GM18519 (cell line): Measurements from ENCODE around the gene NUDT8.

Experiments
- ATAC-seq: cut with Tn5 transposase; IDR thresholded peaks from one replicate; pipeline ENCODE4 v1.9.1; 2021; ENCODE audit warnings: mild to moderate bottlenecking, moderate library complexity; ENCODE audit not compliant: unreplicated experiment, low FRiP score

Gene NUDT8

DNA sequence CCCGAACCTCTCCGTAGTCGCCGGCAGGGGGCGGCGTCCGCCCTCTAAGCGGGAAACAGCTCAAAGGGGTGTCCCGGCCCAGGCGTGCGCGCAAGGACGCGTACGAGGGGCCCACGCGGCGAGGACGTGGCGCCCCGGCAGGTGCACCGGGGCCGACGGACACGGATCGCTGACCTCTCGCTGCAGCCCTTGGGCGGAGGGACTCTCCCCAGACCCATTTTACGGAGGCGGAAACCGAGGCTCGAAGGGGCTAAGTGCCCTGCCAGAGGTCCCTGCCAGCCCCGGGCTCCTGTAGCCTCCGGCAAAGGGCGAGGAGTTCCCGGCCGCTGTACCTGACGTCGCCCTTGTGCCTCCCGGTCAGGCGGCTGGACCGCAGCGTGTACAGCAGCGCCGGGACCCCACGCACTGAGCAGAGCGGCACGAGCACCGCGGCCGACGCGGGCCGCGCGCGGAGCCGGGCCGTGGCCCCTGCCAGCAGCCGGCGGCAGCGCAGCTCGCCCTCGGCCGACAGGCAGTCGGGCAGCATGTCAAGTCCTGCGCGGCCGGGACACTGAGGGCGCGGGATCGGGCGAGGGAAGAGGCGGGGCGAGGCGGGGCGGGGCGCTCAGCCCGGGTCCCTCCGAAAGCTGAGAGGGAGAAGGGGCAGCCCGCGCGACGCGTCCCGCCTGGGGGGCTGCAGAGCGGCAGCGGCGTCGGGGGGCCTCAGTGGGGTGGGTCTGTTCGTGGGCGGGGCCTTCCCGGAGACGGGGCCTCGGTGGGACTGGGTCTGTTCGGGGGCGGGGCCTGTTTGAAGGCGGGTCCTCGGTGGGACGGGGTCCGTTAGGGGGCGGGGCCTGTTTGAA, at the start of gene NUDT8:
NUDT8 (minus strand) TSS at position 552 of the 842 bp plus-strand sequence; CDS start at position 526, 26 bp downstream.
- peak; percentile 38 for ATAC-seq

DNA sequence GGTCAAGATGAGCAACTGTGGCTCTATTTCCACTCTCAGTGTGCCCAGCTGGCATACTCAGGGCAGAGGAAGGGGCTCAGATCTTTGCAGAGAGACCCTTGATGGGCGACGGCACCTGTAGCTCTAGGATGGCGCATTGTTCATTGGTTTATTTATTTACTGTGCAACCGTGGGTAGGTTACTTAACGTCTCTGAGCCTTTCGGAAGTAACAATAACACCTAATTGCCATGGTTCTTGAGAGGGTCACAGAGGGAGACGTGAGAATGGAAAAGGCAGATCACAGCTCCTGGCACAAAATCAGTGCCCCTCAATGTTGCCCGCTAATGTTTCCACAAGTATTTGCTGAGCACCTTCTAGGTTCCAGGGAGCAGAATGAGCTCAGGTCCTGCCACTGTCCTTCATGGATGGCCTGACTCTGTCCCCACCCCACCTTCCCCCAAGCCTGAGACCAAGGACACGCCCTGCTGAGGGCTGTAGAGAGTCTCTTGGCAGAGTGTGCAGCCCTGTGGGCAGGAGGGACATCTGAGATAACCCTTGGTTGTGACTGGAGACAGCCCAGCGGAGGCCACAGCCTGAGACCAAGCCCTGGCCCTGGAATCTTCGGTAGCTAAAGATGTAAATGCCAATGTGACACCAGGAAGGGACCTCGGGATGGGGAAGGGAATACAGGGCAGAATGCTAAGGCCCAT, 45.5 kb upstream of the NUDT8 start:
- ATAC-seq = no peak

DNA sequence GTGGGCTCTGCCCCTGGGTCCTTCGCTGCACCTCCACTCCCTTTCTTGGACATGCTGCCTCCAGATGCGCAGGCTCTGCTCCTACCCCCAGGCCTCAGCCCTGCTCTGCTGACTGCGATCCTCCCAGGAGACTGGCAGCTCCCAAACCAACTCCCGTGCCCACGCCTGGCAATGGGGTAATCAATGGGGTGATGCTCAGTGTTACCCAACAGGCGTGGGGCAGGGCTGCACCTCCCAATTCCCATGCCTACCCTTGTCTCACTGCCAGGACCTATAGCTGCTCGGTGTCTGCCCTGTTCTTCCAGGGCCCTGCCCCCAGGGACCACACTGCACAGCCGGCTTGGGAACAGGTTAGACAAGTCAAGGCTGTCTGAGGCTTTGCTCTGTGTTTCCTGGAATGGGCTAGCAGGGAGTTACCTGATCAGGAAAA, 44.7 kb upstream of the NUDT8 start, which contains the start of gene ALDH3B2:
ALDH3B2 (minus strand) TSS at position 182 of the 430 bp plus-strand sequence. CDS start 7,688 bp downstream, outside the sequence.
- ATAC-seq = no peak

GRCh38 chr11:67673902-67674301, 44.2 kb upstream of the NUDT8 start:
- ATAC-seq = no peak

DNA sequence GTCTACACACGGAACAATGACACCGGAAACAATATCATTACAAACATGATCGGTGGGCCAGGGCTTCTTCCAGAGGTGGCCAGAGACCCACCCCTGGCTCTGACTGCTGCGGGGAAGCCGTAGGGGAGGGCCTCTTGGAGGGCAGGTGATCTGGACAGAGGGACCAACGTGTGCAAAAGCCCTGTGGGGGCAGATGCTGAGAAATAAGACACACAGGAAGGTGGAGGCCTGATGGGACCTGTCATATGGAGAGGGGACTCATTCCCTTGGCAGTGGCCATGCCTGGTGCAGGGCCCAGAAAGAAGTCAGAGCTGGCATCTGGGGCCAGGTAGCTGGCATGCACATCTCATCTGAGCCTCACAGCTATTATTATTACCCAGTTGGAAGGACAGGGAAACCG, 43.6 kb upstream of the NUDT8 start:
- no peak for ATAC-seq

DNA sequence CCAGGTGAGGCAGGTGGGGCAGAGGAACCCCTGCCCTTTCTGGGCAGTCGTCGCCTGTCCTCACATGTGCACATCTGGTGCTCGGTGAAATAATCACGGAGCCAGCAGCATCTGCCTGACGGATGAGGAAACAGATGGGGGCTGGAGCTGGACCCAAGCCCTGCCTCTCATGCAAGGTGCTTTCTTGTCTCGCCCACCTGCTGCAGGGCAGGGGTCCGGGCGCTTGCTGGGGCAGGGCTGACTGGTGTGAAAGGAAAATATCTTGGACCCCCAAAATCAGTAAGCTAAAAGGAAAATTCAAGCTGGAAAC, 41.4 kb upstream of the NUDT8 start:
- no peak for ATAC-seq

GRCh38 chr11:67670316-67671210, 40.8 kb upstream of the NUDT8 start:
- no peak for ATAC-seq

- ATAC-seq = no peak
Measured at GRCh38 chr11:67668192-67668551, 38.4 kb upstream of the NUDT8 start.

GRCh38 chr11:67667490-67668191, 37.9 kb upstream of the NUDT8 start:
- no peak for ATAC-seq

- no peak for ATAC-seq
Measured at GRCh38 chr11:67666676-67667489, 37.1 kb upstream of the NUDT8 start.

GRCh38 chr11:67666303-67666645, 36.5 kb upstream of the NUDT8 start:
- ATAC-seq = no peak

- ATAC-seq = no peak
Measured at GRCh38 chr11:67665541-67666302, 36.0 kb upstream of the NUDT8 start.

GRCh38 chr11:67664696-67665540, 35.2 kb upstream of the NUDT8 start:
- ATAC-seq = no peak

GRCh38 chr11:67664213-67664585, 34.5 kb upstream of the NUDT8 start:
- no peak for ATAC-seq

GRCh38 chr11:67663532-67664212, 33.9 kb upstream of the NUDT8 start:
- no peak for ATAC-seq

GRCh38 chr11:67662835-67663531, 33.2 kb upstream of the NUDT8 start:
- ATAC-seq = no peak
